ENCODE measurements around the gene TOR2A.

DNA sequence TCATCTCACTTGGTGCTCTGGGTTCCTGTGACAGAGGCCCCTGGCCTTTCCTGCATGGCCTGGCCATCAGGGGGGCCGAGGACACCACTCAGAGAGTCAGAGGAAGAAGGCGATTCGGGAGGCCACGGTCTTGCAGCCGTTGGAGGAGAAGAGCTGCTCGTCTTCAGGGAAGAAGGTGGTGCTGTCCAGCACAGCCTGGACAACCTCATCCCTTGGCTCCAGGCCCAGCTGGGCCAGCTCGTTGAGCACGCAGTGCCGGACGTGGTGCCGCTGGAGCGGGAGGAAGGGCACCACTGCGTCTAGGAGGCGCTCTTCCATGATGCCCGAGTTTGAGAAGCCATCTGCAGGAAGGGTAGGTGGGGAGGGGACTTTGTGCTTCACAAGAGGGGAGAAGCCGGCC lies 3.2 kb downstream of the TOR2A start:
- TF ChIP-seq SP1 (IDR thresholded peaks at IDR 0.05; ENCODE audit: low read depth, low read length): no peak
- TF ChIP-seq, protein P1, sequence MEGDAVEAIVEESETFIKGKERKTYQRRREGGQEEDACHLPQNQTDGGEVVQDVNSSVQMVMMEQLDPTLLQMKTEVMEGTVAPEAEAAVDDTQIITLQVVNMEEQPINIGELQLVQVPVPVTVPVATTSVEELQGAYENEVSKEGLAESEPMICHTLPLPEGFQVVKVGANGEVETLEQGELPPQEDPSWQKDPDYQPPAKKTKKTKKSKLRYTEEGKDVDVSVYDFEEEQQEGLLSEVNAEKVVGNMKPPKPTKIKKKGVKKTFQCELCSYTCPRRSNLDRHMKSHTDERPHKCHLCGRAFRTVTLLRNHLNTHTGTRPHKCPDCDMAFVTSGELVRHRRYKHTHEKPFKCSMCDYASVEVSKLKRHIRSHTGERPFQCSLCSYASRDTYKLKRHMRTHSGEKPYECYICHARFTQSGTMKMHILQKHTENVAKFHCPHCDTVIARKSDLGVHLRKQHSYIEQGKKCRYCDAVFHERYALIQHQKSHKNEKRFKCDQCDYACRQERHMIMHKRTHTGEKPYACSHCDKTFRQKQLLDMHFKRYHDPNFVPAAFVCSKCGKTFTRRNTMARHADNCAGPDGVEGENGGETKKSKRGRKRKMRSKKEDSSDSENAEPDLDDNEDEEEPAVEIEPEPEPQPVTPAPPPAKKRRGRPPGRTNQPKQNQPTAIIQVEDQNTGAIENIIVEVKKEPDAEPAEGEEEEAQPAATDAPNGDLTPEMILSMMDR (IDR thresholded peaks at IDR 0.05; ENCODE audit: control extremely low read depth in 1 of 3, insufficient read depth in 1 of 3, low read depth in 1 of 3, low read length in 3 of 3): peak in 1 of 3 experiments; percentile 26; a peak in 1 of 4 replicates
- no peak for TF ChIP-seq RAD21 (IDR thresholded peaks at IDR 0.05 in 1 of 2, conservative IDR thresholded peaks at IDR 0.05 in 1 of 2; ENCODE audit: low read depth in 2 of 2, low read length in 2 of 2)
- TF ChIP-seq, protein P2, sequence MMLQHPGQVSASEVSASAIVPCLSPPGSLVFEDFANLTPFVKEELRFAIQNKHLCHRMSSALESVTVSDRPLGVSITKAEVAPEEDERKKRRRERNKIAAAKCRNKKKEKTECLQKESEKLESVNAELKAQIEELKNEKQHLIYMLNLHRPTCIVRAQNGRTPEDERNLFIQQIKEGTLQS (IDR thresholded peaks at IDR 0.05; ENCODE audit: insufficient read depth, low read depth, low read length): no peak
